A673 (cell line): Measurements from ENCODE around the gene RRAS.

Source experiments
- EZH2 ChIP-seq: fragments of 200-600 bp; sonication (generic); IDR thresholded peaks from 2 replicates; pipeline ENCODE4 v1.6.1; 2017; ENCODE audit warnings: borderline replicate concordance, low read depth, mild to moderate bottlenecking, mixed read lengths, antibody characterized with exemption, low read length; ENCODE audit not compliant: poor library complexity, severe bottlenecking
- TF ChIP-seq, protein P1 (sequence below): fragments of 300-800, 200-600 bp; sonication (generic); conservative IDR thresholded peaks from 2 replicates; pipeline ENCODE4 v1.5.1; 2017; ENCODE audit warnings: low read depth, mild to moderate bottlenecking, antibody characterized with exemption, low read length, moderate library complexity, mixed read lengths

DNA sequence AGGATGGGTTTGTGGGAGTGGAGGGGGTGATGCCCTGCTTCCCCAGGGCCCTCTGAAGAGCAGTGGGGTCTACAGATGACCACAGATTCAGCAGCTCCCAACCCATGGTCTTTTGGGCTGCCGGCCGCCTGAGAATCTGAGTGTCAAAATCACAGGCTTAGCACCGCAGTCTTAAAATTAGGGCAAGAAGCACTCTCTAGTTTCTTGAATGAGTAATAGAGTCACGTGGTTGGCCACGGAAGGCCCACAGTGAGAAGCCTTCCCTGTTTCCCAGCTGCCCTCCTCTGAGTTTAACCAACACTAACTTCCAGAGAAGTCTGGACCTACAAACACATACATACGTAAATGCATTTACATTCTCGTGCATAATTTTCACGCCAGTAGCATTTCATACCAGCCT, 42.3 kb upstream of the RRAS start:
- TF ChIP-seq, protein P1, sequence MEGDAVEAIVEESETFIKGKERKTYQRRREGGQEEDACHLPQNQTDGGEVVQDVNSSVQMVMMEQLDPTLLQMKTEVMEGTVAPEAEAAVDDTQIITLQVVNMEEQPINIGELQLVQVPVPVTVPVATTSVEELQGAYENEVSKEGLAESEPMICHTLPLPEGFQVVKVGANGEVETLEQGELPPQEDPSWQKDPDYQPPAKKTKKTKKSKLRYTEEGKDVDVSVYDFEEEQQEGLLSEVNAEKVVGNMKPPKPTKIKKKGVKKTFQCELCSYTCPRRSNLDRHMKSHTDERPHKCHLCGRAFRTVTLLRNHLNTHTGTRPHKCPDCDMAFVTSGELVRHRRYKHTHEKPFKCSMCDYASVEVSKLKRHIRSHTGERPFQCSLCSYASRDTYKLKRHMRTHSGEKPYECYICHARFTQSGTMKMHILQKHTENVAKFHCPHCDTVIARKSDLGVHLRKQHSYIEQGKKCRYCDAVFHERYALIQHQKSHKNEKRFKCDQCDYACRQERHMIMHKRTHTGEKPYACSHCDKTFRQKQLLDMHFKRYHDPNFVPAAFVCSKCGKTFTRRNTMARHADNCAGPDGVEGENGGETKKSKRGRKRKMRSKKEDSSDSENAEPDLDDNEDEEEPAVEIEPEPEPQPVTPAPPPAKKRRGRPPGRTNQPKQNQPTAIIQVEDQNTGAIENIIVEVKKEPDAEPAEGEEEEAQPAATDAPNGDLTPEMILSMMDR, result no peak
- TF ChIP-seq EZH2, result no peak
